Measurements from ENCODE around the gene BOD1L2.

The BOD1L2 gene

GRCh38 chr18:57150081-57150480 is 3.2 kb downstream of the BOD1L2 start:
- DNase-seq (ENCODE audit: low read depth in 2 of 2): no peak

GRCh38 chr18:57150828-57151227 is 3.9 kb downstream of the BOD1L2 start:
- no peak for DNase-seq (ENCODE audit: low read depth in 2 of 2)

GRCh38 chr18:57154191-57154830 is 7.4 kb downstream of the BOD1L2 start:
- no peak for DNase-seq (ENCODE audit: low read depth in 2 of 2)

GRCh38 chr18:57164401-57164800 is 17.5 kb downstream of the BOD1L2 start:
- no peak for DNase-seq (ENCODE audit: low read depth in 2 of 2)

GRCh38 chr18:57167617-57168308 is 20.9 kb downstream of the BOD1L2 start:
- no peak for DNase-seq (ENCODE audit: low read depth in 2 of 2)

GRCh38 chr18:57171026-57171425 is 24.1 kb downstream of the BOD1L2 start:
- DNase-seq (ENCODE audit: low read depth in 2 of 2): no peak

GRCh38 chr18:57175532-57175931 is 28.6 kb downstream of the BOD1L2 start:
- DNase-seq (ENCODE audit: low read depth in 2 of 2): no peak

- no peak for DNase-seq (ENCODE audit: low read depth in 2 of 2)
These were observed 38.5 kb downstream of the BOD1L2 start for GRCh38 chr18:57185434-57185833.

- no peak for DNase-seq (ENCODE audit: low read depth in 2 of 2)
These were observed 42.1 kb downstream of the BOD1L2 start for GRCh38 chr18:57188851-57189557.

GRCh38 chr18:57190026-57190425 is 43.1 kb downstream of the BOD1L2 start:
- DNase-seq (ENCODE audit: low read depth in 2 of 2): no peak

GRCh38 chr18:57194070-57194469 is 47.2 kb downstream of the BOD1L2 start:
- DNase-seq (ENCODE audit: low read depth in 2 of 2): no peak

- DNase-seq (ENCODE audit: low read depth in 2 of 2): no peak
These were observed 47.7 kb downstream of the BOD1L2 start for GRCh38 chr18:57194622-57195021.

GRCh38 chr18:57195341-57195740 is 48.5 kb downstream of the BOD1L2 start:
- DNase-seq (ENCODE audit: low read depth in 2 of 2): no peak

- no peak for DNase-seq (ENCODE audit: low read depth in 2 of 2)
These were observed 50.4 kb downstream of the BOD1L2 start for GRCh38 chr18:57197261-57197660.

- DNase-seq (ENCODE audit: low read depth in 2 of 2): no peak
These were observed 51.2 kb downstream of the BOD1L2 start for GRCh38 chr18:57198073-57198472.
